GM12801 (cell line): ENCODE results near the gene EHBP1L1.

ENCODE experiments used
- CTCF ChIP-seq: IDR thresholded peaks from one replicate; pipeline ENCODE4 v1.5.1; 2011; ENCODE audit warnings: control low read depth; ENCODE audit not compliant: insufficient read length; ENCODE audit errors: extremely low read depth

The EHBP1L1 gene

GRCh38 chr11:65548395-65548794, 27.5 kb upstream of the EHBP1L1 start:
- no peak for TF ChIP-seq CTCF

- TF ChIP-seq CTCF, result no peak
These were observed 26.8 kb upstream of the EHBP1L1 start for GRCh38 chr11:65549096-65549495.

- peak; percentile 53 for TF ChIP-seq CTCF
These were observed 24.1 kb upstream of the EHBP1L1 start for GRCh38 chr11:65551572-65552387.

GRCh38 chr11:65552388-65552951, 23.4 kb upstream of the EHBP1L1 start:
- no peak for TF ChIP-seq CTCF

- TF ChIP-seq CTCF, result no peak
These were observed 22.4 kb upstream of the EHBP1L1 start for GRCh38 chr11:65553301-65554001.

GRCh38 chr11:65554057-65554818, 21.6 kb upstream of the EHBP1L1 start:
- no peak for TF ChIP-seq CTCF
